IMR-90 (cell line): ENCODE measurements around the gene PMP22. TPM values are rescaled to one million over a fixed set of nuclear protein-coding genes. Genes with fewer than 3 reads are reported as not detected.

Experiments
- ATAC-seq: fragments of 200-7000 bp; cut with Tn5 transposase; 2 replicates; pipeline ENCODE4 v1.9.1; 2020; ENCODE audit warnings: low read depth, mild to moderate bottlenecking, moderate library complexity
- BruUV-seq: library from RNA; stranded (reverse); fragments of 400-500 nt; replicated peaks from 2 replicates; lab custom pipeline; 2021; lab: Mats Ljungman, UMichigan
- CTCF ChIA-PET: fragments of 300-600 bp; formaldehyde crosslinking; extraction: SDS; loops from one replicate; lab custom pipeline; 2021; ENCODE audit warnings: antibody characterized with exemption; lab: Yijun Ruan, JAX
- POLR2A ChIA-PET: fragments of 300-600 bp; sonication (Branson Sonifier 250); formaldehyde crosslinking; loops from one replicate; lab custom pipeline; 2022; ENCODE audit warnings: antibody characterized with exemption; ENCODE audit not compliant: unreplicated experiment; lab: Charles Lee
- DNase-seq: peaks from one replicate; pipeline ENCODE4 v3.0.0; 2013
- H2AFZ ChIP-seq: replicated peaks from 2 replicates; pipeline ENCODE3; 2013; ENCODE audit warnings: low read length, mild to moderate bottlenecking; ENCODE audit not compliant: poor library complexity
- H2AK5ac ChIP-seq: 2 replicates; pipeline ENCODE4 v1.6.1; 2013; ENCODE audit warnings: low read depth, low read length, inconsistent platforms
- H2AK9ac ChIP-seq: replicated peaks from 2 replicates; pipeline ENCODE3; 2013; ENCODE audit warnings: mild to moderate bottlenecking, low read depth, low read length, moderate library complexity; ENCODE audit not compliant: poor library complexity
- H2BK120ac ChIP-seq: 2 replicates; pipeline ENCODE4 v1.6.1; 2013; ENCODE audit warnings: low read depth, low read length, inconsistent platforms
- H2BK15ac ChIP-seq: 3 replicates; pipeline ENCODE4 v1.6.1; 2013; ENCODE audit warnings: low read depth, low read length, inconsistent platforms
- H2BK20ac ChIP-seq: 2 replicates; pipeline ENCODE4 v1.6.1; 2013; ENCODE audit warnings: low read depth, mild to moderate bottlenecking, inconsistent platforms, low read length, moderate library complexity
- H2BK5ac ChIP-seq: 2 replicates; pipeline ENCODE4 v1.6.1; 2013; ENCODE audit warnings: mild to moderate bottlenecking, low read depth, low read length, inconsistent platforms; ENCODE audit not compliant: poor library complexity, severe bottlenecking
- H3K14ac ChIP-seq: replicated peaks from 2 replicates; pipeline ENCODE4 v1.6.1; 2013; ENCODE audit warnings: low read depth, low read length, inconsistent platforms
- H3K18ac ChIP-seq: 2 replicates; pipeline ENCODE4 v1.6.1; 2013; ENCODE audit warnings: low read depth, low read length, control low read depth
- H3K23ac ChIP-seq: 2 replicates; pipeline ENCODE4 v1.6.1; 2013; ENCODE audit warnings: low read depth, low read length, inconsistent platforms
- H3K27ac ChIP-seq: 2 replicates; pipeline ENCODE4 v1.5.1; 2013; ENCODE audit warnings: mild to moderate bottlenecking, control low read depth, low read length; ENCODE audit not compliant: insufficient read depth
- H3K27me3 ChIP-seq: 2 replicates; pipeline ENCODE4 v1.6.1; 2013; ENCODE audit warnings: low read length; ENCODE audit not compliant: control insufficient read depth, insufficient read depth
- H3K36me3 ChIP-seq: 2 replicates; pipeline ENCODE4 v1.6.1; 2013; ENCODE audit warnings: low read length, mixed read lengths; ENCODE audit not compliant: control insufficient read depth, insufficient read depth
- H3K4ac ChIP-seq: 2 replicates; pipeline ENCODE4 v1.6.1; 2013; ENCODE audit warnings: low read depth, low read length, inconsistent platforms
- H3K4me1 ChIP-seq: 2 replicates; pipeline ENCODE4 v1.6.1; 2013; ENCODE audit warnings: low read length, mixed read lengths; ENCODE audit not compliant: control insufficient read depth, insufficient read depth
- H3K4me2 ChIP-seq: 2 replicates; pipeline ENCODE4 v1.6.1; 2013; ENCODE audit warnings: low read depth, mild to moderate bottlenecking, control low read depth, low read length, moderate library complexity
- H3K4me3 ChIP-seq: 2 replicates; pipeline ENCODE4 v1.5.1; 2013; ENCODE audit warnings: low read depth, mild to moderate bottlenecking, control low read depth, low read length, moderate library complexity; ENCODE audit not compliant: insufficient read depth
- H3K56ac ChIP-seq: 2 replicates; pipeline ENCODE4 v1.6.1; 2013; ENCODE audit warnings: low read length, inconsistent platforms; ENCODE audit not compliant: insufficient read depth; ENCODE audit errors: extremely low read depth
- H3K79me1 ChIP-seq, 2 experiments: 2 replicates each; pipeline ENCODE4 v1.6.1; 2013; ENCODE audit warnings: low read length in 2 of 2, inconsistent platforms in 1 of 2, low read depth in 1 of 2
- H3K9ac ChIP-seq: 2 replicates; pipeline ENCODE4 v1.6.1; 2013; ENCODE audit warnings: low read depth, low read length, control low read depth
- H3K9me1 ChIP-seq: 2 replicates; pipeline ENCODE4 v1.6.1; 2013; ENCODE audit warnings: low read length, inconsistent platforms; ENCODE audit not compliant: insufficient read depth
- H3K9me3 ChIP-seq: 2 replicates; pipeline ENCODE4 v1.6.1; 2013; ENCODE audit warnings: low read length; ENCODE audit not compliant: control insufficient read depth, insufficient read depth
- H4K20me1 ChIP-seq: 2 replicates; pipeline ENCODE4 v1.6.1; 2013; ENCODE audit warnings: low read length, inconsistent platforms; ENCODE audit not compliant: insufficient read depth
- H4K5ac ChIP-seq: 2 replicates; pipeline ENCODE4 v1.6.1; 2013; ENCODE audit warnings: mild to moderate bottlenecking, low read depth, low read length, control low read depth
- H4K8ac ChIP-seq, 2 experiments: 2 replicates each; pipeline ENCODE4 v1.6.1; 2013; ENCODE audit warnings: low read depth in 2 of 2, low read length in 2 of 2, control low read depth in 1 of 2, inconsistent platforms in 1 of 2
- H4K91ac ChIP-seq: 2 replicates; pipeline ENCODE4 v1.6.1; 2013; ENCODE audit warnings: low read depth, low read length, inconsistent platforms; ENCODE audit not compliant: insufficient read depth
- WGBS, 2 experiments: methylation state at CpG; one replicate each; pipeline versions ENCODE4 v1.1.5 to v1.1.7; 2013; ENCODE audit warnings: missing lambda C conversion rate in 2 of 2; ENCODE audit not compliant: insufficient read length in 1 of 2; ENCODE audit errors: extremely low coverage in 2 of 2; 5-methylcytosine and 5-hydroxymethylcytosine counted together
- dilution Hi-C: fragments of 300-500 bp; cut with HindIII; formaldehyde crosslinking; loops from one replicate; pipeline ENCODE4 v1.14.3; 2018; ENCODE audit warnings: low sequenced_read_pairs; ENCODE audit not compliant: unreplicated experiment
- in situ Hi-C: fragments of 300-500 bp; cut with MboI; formaldehyde crosslinking; loops from 3 replicates; pipeline ENCODE4 v1.14.3; 2019; ENCODE audit warnings: low sequenced_read_pairs, inconsistent platforms, mixed read lengths
- intact Hi-C: fragments of 100-400 bp; cut with micrococcal nuclease; formaldehyde crosslinking; loops from 2 replicates; pipeline ENCODE4 v1.10.0; 2022
- polyA plus RNA-seq, 3 experiments: library from polyadenylated mRNA; depleted of rRNA; stranded (reverse); fragments of >200 nt; gene quantifications; 2 replicates each; pipeline ENCODE4 v1.2.3, GENCODE V29; 2012; ENCODE audit warnings: low replicate concordance in 1 of 3
- total RNA-seq: library from RNA; depleted of rRNA; stranded (reverse); fragments of >200 nt; gene quantifications from 2 replicates; pipeline ENCODE4 v1.2.3, GENCODE V29; 2012
- TF ChIP-seq, protein P1 (sequence below): fragments of 150-350 bp; IDR thresholded peaks from 2 replicates; pipeline ENCODE4 v1.6.1; 2016; ENCODE audit warnings: low read depth, mild to moderate bottlenecking, low read length, moderate library complexity, borderline replicate concordance

The PMP22 gene
- total and polyA plus RNA-seq, 2 of the 4 experiments (the other 2 are of a cell fraction), result 33.5 to 72.8 TPM

DNA sequence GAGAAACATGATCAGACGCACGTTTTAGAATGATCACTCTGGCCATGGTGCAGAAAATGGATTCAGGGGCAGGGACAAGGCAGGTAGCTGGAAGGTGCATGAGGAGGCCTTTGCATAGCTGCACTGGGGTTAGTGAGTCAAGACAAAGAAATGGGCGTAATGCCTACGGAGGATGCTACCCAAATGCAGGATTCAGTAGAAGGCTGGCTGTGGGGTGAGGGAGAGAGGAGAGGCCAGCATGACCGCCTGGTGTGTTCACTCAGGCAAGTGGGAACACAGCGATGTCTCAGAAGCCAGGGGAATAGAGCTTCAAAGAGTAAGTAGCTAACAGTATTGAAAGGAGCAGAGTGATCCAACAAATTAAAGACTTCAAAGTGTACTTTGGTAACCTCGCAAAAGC is 31.2 kb downstream of the PMP22 start:
- CTCF ChIA-PET, result interaction anchor here (1.0 kb wide), 1 partner anchor 13 kb away, joined by 3 read pairs; no protein-coding TSS in a partner anchor
- ATAC-seq (no peak), DNase-seq (no peak)
- no peak overlapping the region for H3K18ac ChIP-seq
- peaks cover 0 to 47% of the 10 kb centered on the region in 2 experiments; a peak in 2 of 4 replicates for H3K79me1 ChIP-seq
- H3K14ac ChIP-seq, result no peak overlapping the region
- no peak overlapping the region for H2AK9ac ChIP-seq
- no peak overlapping the region for H3K4me2 ChIP-seq
- H4K20me1 ChIP-seq, result peaks cover 19% of the 10 kb centered on the region; the same call in 1 of the 2 replicates
- H2BK5ac ChIP-seq, result no peak overlapping the region
- dilution Hi-C loops (no loop called here), in situ Hi-C loops (no loop called here), intact Hi-C loops (no loop called here)
- no peak overlapping the region for H3K56ac ChIP-seq
- H3K9me1 ChIP-seq, result peaks cover 9% of the 10 kb centered on the region
- no peak overlapping the region for H2BK20ac ChIP-seq
- H4K8ac ChIP-seq, result no peak overlapping the region
- POLR2A ChIA-PET, result no interaction called here
- H4K91ac ChIP-seq, result no peak overlapping the region
- no peak overlapping the region for H3K23ac ChIP-seq
- H3K27me3 ChIP-seq, result no peaks in the 10 kb centered on the region
- TF ChIP-seq, protein P1, sequence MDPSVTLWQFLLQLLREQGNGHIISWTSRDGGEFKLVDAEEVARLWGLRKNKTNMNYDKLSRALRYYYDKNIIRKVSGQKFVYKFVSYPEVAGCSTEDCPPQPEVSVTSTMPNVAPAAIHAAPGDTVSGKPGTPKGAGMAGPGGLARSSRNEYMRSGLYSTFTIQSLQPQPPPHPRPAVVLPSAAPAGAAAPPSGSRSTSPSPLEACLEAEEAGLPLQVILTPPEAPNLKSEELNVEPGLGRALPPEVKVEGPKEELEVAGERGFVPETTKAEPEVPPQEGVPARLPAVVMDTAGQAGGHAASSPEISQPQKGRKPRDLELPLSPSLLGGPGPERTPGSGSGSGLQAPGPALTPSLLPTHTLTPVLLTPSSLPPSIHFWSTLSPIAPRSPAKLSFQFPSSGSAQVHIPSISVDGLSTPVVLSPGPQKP, result no peak
- H3K4me3 ChIP-seq, result no peak overlapping the region
- H2BK120ac ChIP-seq, result no peak overlapping the region
- H2BK15ac ChIP-seq, result no peak overlapping the region
- no peak overlapping the region for H3K27ac ChIP-seq
- no TSS peak for BruUV-seq
- H4K5ac ChIP-seq, result no peak overlapping the region
- no CpG with 5 or more reads among the region's 7 CpGs for WGBS, 2 experiments
- peaks cover 76% of the 10 kb centered on the region for H3K36me3 ChIP-seq
- no peak overlapping the region for H2AFZ ChIP-seq
- peaks cover 5% of the 10 kb centered on the region for H3K4me1 ChIP-seq
- no peak overlapping the region for H2AK5ac ChIP-seq
- no peak overlapping the region for H3K9ac ChIP-seq
- no peak overlapping the region for H3K4ac ChIP-seq
- H3K9me3 ChIP-seq, result no peaks in the 10 kb centered on the region
